HepG2 (cell line): ENCODE measurements around the gene SHC1. TPM values are rescaled to one million over a fixed set of nuclear protein-coding genes. Genes with fewer than 3 reads are reported as not detected.

ENCODE experiments used
- ATF7-NPFF ChIP-seq: sonication (generic); formaldehyde crosslinking; IDR thresholded peaks from 2 replicates; pipeline ENCODE4 v1.8.1; 2023; ENCODE audit warnings: mild to moderate bottlenecking, low read depth, missing genetic modification reagents, moderate library complexity
- HMG20A ChIP-seq: IDR thresholded peaks from 2 replicates; pipeline ENCODE4 v1.6.1; 2016; ENCODE audit warnings: borderline replicate concordance
- HOXA3 ChIP-seq: sonication (generic); formaldehyde crosslinking; IDR thresholded peaks from 2 replicates; pipeline ENCODE4 v1.5.0; 2020; ENCODE audit warnings: missing genetic modification reagents
- JARID2 ChIP-seq: sonication (generic); formaldehyde crosslinking; IDR thresholded peaks from 2 replicates; pipeline ENCODE4 v1.8.1; 2023; ENCODE audit warnings: missing genetic modification reagents, inconsistent platforms; ENCODE audit not compliant: insufficient replicate concordance
- PHB2 ChIP-seq: fragments of 450-650 bp; IDR thresholded peaks from 2 replicates; pipeline ENCODE4 v1.6.1; 2018; ENCODE audit not compliant: partially characterized antibody
- RERE ChIP-seq: IDR thresholded peaks from 2 replicates; pipeline ENCODE4 v1.6.1; 2016; ENCODE audit warnings: low read depth, missing genetic modification reagents, missing compliant biosample characterization
- SRY ChIP-seq: sonication (generic); formaldehyde crosslinking; IDR thresholded peaks from 2 replicates; pipeline ENCODE4 v1.8.0; 2022; ENCODE audit warnings: mild to moderate bottlenecking, missing genetic modification reagents
- ZNF12 ChIP-seq: sonication (generic); formaldehyde crosslinking; IDR thresholded peaks from 2 replicates; pipeline ENCODE4 v1.5.0; 2020; ENCODE audit warnings: missing genetic modification reagents
- ZNF484 ChIP-seq: sonication (generic); formaldehyde crosslinking; IDR thresholded peaks from 2 replicates; pipeline ENCODE4 v1.5.1; 2020; ENCODE audit warnings: mild to moderate bottlenecking, low read depth, missing genetic modification reagents, borderline replicate concordance
- ZNF607 ChIP-seq: sonication (generic); formaldehyde crosslinking; IDR thresholded peaks from 2 replicates; pipeline ENCODE4 v1.5.1; 2020; ENCODE audit warnings: missing genetic modification reagents, mild to moderate bottlenecking, borderline replicate concordance
- ZNF670 ChIP-seq: sonication (generic); formaldehyde crosslinking; IDR thresholded peaks from 2 replicates; pipeline ENCODE4 v1.8.0; 2022; ENCODE audit warnings: mild to moderate bottlenecking, missing genetic modification reagents, borderline replicate concordance
- polyA plus RNA-seq, 8 experiments: library from polyadenylated mRNA; depleted of rRNA in 3 of 8; stranded (reverse) in 7 of 8; unstranded in 1 of 8; fragments of >200 nt; fragmentation: Illumina TruSeq in 4 of 8; extraction: Trizol in 4 of 8; gene quantifications; 2 replicates each; pipeline versions ENCODE4 v1.2.1 to v1.2.3, GENCODE V29; 2011 to 2016; ENCODE audit warnings: low read depth in 4 of 8, missing spikeins in 1 of 8, mixed read lengths in 1 of 8; ENCODE audit not compliant: insufficient read depth in 1 of 8
- total RNA-seq, 5 experiments: library from RNA; depleted of rRNA; stranded (reverse); fragments of >200 nt; fragmentation: Illumina TruSeq; extraction: Trizol; gene quantifications; 2 replicates each; pipeline ENCODE4 v1.2.3, GENCODE V29; 2016; ENCODE audit warnings: low read depth in 1 of 5
- TF ChIP-seq, protein P1 (sequence below): sonication (generic); formaldehyde crosslinking; IDR thresholded peaks from 2 replicates; pipeline ENCODE4 v1.5.1; 2020; ENCODE audit warnings: missing genetic modification reagents, mild to moderate bottlenecking, borderline replicate concordance
- TF ChIP-seq, protein P2 (sequence below): sonication (generic); formaldehyde crosslinking; conservative IDR thresholded peaks from 2 replicates; pipeline ENCODE4 v1.4.0; 2020; ENCODE audit warnings: mild to moderate bottlenecking, missing genetic modification reagents, moderate library complexity

Gene SHC1
- total and polyA plus RNA-seq, 2 of the 13 experiments (the other 11 are each of a cell fraction or from before 2014, with no cell fraction given), result 52.0 to 137 TPM

DNA sequence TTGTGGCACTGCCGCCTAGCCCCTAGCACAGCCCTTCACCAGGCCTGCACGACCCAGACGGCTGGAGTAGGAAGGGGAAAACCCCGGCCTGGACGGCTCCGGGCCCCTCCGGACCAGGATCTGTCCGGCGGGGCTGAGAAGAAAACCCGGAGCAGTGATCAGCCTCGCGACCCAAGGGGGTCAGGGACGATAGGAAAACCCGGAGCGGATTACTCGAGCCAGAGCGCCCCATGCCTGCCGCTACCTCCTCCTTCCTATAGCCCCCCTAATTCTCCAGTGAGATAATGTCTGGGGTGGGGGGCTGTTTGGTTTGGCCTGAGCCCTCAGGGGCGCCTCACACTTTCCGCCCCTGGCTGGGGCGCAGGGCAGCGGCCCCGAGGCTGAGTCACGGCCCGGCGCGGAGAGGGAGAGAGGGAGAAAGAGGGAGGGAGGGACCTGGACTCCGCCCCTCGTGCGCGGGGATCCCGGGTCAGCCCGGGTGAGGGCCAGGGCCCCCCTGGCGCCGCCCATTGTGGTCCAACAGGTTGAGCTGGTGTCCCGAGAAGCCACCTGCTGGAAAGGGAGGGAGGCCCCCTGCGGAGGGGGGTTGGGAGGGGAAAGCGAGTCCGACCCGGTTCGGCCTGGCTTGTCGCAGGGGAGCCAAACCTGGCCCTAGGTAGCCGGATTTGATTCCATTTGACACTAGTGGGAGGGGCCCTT lies 30.3 kb upstream of the SHC1 start (continued):
- TF ChIP-seq ZNF607 (CRISPR knock-in tag) (no peak; the same call in 1 of the 2 replicates), ATF7-NPFF (CRISPR knock-in tag) (peak; percentile 75), SRY (peak; percentile 92), ZNF484 (CRISPR knock-in tag) (no peak), HOXA3 (CRISPR knock-in tag) (peak; percentile 77; the same call in 1 of the 2 replicates), PHB2 (no peak), ZNF12 (CRISPR knock-in tag) (peak; percentile 18; the same call in 1 of the 2 replicates), RERE (CRISPR knock-in tag) (peak; percentile 41; the same call in 1 of the 2 replicates), HMG20A (CRISPR knock-in tag) (no peak), ZNF670 (CRISPR knock-in tag) (no peak), JARID2 (CRISPR knock-in tag) (no peak)
- TF ChIP-seq, protein P1, sequence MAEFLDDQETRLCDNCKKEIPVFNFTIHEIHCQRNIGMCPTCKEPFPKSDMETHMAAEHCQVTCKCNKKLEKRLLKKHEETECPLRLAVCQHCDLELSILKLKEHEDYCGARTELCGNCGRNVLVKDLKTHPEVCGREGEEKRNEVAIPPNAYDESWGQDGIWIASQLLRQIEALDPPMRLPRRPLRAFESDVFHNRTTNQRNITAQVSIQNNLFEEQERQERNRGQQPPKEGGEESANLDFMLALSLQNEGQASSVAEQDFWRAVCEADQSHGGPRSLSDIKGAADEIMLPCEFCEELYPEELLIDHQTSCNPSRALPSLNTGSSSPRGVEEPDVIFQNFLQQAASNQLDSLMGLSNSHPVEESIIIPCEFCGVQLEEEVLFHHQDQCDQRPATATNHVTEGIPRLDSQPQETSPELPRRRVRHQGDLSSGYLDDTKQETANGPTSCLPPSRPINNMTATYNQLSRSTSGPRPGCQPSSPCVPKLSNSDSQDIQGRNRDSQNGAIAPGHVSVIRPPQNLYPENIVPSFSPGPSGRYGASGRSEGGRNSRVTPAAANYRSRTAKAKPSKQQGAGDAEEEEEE (CRISPR knock-in tag), result no peak
- TF ChIP-seq, protein P2, sequence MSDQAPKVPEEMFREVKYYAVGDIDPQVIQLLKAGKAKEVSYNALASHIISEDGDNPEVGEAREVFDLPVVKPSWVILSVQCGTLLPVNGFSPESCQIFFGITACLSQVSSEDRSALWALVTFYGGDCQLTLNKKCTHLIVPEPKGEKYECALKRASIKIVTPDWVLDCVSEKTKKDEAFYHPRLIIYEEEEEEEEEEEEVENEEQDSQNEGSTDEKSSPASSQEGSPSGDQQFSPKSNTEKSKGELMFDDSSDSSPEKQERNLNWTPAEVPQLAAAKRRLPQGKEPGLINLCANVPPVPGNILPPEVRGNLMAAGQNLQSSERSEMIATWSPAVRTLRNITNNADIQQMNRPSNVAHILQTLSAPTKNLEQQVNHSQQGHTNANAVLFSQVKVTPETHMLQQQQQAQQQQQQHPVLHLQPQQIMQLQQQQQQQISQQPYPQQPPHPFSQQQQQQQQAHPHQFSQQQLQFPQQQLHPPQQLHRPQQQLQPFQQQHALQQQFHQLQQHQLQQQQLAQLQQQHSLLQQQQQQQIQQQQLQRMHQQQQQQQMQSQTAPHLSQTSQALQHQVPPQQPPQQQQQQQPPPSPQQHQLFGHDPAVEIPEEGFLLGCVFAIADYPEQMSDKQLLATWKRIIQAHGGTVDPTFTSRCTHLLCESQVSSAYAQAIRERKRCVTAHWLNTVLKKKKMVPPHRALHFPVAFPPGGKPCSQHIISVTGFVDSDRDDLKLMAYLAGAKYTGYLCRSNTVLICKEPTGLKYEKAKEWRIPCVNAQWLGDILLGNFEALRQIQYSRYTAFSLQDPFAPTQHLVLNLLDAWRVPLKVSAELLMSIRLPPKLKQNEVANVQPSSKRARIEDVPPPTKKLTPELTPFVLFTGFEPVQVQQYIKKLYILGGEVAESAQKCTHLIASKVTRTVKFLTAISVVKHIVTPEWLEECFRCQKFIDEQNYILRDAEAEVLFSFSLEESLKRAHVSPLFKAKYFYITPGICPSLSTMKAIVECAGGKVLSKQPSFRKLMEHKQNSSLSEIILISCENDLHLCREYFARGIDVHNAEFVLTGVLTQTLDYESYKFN (CRISPR knock-in tag), result peak; percentile 93
